ENCODE results near the gene PM20D2.

Gene PM20D2

DNA sequence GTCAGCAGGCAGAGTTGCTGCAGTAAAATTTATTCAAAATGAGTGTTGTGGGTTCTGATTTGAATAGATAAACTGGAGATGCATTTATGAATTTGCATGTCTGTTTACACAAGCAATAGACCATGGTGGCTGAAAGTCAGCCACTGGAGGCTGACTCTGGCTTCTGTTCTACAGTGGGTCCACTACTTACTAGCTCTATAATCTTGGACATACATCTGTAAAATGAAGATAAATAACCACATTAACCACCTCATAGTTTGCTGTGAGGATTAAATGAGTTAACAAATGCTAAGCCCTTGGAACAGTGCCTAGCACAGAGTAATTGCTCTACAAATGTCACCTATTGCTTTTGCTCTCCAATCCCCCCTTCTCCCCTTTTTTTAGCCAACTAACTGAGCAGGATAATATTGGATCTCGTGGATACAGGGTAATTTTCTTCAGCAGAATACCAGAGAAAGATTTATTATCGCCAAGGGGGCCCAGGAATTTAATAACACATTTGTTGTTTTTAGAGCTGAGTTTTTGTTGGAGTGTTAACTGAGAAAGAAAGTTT lies 1.4 kb upstream of the PM20D2 start:
- no peak for DNase-seq (ENCODE audit: low read depth in 1 of 2, low spot score in 1 of 2)
- H3K27ac ChIP-seq (replicated peaks), result peak overlapping the region; percentile 93
- TF ChIP-seq SPI1 (IDR thresholded peaks at IDR 0.05; ENCODE audit: borderline replicate concordance, low read depth), result no peak
- H3K4me3 ChIP-seq (replicated peaks; ENCODE audit: insufficient read depth, low read length), result peak overlapping the region; percentile 82; the same call in 1 of the 2 replicates
- no peaks in the 10 kb centered on the region for H3K27me3 ChIP-seq (ENCODE audit: insufficient read depth, poor library complexity, severe bottlenecking)

DNA sequence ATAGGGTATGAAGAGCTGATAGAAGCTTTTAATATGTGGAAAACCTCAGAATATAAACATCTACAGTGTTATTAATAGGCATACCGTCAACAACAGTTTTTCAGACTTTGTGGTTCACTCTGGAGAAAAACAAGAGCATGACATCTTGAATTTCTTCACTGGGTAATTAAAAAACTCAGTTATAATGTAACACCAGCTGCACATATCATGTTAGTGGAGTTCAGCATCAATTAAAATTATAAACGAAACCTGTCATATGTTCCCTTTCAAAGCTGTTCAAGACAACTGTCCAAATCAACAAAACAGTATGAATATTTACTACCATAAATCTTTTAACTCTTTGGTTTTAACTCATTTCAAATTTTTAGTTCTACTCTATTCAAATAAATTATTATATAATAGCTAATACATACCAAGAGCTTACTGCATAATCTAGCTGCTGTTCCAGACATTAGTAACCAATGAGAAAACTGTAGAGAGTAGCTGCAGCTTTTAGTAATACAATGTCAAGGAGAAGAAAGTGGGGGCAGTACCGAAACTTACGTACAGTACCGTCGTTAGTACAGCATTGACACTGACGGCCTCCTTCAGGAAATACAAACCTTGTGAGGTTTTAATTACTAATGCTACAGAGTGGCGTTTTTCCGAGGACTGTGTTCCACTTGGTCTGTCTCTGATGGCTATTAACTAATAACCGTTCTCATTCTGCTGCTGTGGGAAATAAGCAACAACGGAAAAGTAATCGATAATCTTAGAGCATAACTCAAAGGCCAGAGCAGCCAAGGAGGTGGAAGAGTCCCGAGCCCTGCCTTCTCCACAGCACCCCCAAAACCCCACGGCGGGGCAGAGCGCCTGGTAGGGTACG lies 532 bp upstream of the PM20D2 start:
- Histone ChIP-seq H3K4me3 (replicated peaks; ENCODE audit: insufficient read depth, low read length) (peak overlapping the region; percentile 82), H3K27ac (replicated peaks) (peak overlapping the region; percentile 93), H3K27me3 (ENCODE audit: insufficient read depth, poor library complexity, severe bottlenecking) (no peaks in the 10 kb centered on the region)
- peak in 1 of 2 experiments; percentile 62 for DNase-seq (ENCODE audit: low read depth in 1 of 2, low spot score in 1 of 2)
- TF ChIP-seq GABPA (IDR thresholded peaks at IDR 0.05; ENCODE audit: low read depth) (no peak), POLR2AphosphoS5 (IDR thresholded peaks at IDR 0.05; ENCODE audit: low read depth) (no peak), SPI1 (IDR thresholded peaks at IDR 0.05; ENCODE audit: borderline replicate concordance, low read depth) (no peak)
- TF ChIP-seq, protein P1, sequence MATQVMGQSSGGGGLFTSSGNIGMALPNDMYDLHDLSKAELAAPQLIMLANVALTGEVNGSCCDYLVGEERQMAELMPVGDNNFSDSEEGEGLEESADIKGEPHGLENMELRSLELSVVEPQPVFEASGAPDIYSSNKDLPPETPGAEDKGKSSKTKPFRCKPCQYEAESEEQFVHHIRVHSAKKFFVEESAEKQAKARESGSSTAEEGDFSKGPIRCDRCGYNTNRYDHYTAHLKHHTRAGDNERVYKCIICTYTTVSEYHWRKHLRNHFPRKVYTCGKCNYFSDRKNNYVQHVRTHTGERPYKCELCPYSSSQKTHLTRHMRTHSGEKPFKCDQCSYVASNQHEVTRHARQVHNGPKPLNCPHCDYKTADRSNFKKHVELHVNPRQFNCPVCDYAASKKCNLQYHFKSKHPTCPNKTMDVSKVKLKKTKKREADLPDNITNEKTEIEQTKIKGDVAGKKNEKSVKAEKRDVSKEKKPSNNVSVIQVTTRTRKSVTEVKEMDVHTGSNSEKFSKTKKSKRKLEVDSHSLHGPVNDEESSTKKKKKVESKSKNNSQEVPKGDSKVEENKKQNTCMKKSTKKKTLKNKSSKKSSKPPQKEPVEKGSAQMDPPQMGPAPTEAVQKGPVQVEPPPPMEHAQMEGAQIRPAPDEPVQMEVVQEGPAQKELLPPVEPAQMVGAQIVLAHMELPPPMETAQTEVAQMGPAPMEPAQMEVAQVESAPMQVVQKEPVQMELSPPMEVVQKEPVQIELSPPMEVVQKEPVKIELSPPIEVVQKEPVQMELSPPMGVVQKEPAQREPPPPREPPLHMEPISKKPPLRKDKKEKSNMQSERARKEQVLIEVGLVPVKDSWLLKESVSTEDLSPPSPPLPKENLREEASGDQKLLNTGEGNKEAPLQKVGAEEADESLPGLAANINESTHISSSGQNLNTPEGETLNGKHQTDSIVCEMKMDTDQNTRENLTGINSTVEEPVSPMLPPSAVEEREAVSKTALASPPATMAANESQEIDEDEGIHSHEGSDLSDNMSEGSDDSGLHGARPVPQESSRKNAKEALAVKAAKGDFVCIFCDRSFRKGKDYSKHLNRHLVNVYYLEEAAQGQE (IDR thresholded peaks at IDR 0.05; ENCODE audit: insufficient replicate concordance, low read depth), result no peak
- TF ChIP-seq, protein P2, sequence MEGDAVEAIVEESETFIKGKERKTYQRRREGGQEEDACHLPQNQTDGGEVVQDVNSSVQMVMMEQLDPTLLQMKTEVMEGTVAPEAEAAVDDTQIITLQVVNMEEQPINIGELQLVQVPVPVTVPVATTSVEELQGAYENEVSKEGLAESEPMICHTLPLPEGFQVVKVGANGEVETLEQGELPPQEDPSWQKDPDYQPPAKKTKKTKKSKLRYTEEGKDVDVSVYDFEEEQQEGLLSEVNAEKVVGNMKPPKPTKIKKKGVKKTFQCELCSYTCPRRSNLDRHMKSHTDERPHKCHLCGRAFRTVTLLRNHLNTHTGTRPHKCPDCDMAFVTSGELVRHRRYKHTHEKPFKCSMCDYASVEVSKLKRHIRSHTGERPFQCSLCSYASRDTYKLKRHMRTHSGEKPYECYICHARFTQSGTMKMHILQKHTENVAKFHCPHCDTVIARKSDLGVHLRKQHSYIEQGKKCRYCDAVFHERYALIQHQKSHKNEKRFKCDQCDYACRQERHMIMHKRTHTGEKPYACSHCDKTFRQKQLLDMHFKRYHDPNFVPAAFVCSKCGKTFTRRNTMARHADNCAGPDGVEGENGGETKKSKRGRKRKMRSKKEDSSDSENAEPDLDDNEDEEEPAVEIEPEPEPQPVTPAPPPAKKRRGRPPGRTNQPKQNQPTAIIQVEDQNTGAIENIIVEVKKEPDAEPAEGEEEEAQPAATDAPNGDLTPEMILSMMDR (IDR thresholded peaks at IDR 0.05; ENCODE audit: insufficient read depth, low read length), result no peak

DNA sequence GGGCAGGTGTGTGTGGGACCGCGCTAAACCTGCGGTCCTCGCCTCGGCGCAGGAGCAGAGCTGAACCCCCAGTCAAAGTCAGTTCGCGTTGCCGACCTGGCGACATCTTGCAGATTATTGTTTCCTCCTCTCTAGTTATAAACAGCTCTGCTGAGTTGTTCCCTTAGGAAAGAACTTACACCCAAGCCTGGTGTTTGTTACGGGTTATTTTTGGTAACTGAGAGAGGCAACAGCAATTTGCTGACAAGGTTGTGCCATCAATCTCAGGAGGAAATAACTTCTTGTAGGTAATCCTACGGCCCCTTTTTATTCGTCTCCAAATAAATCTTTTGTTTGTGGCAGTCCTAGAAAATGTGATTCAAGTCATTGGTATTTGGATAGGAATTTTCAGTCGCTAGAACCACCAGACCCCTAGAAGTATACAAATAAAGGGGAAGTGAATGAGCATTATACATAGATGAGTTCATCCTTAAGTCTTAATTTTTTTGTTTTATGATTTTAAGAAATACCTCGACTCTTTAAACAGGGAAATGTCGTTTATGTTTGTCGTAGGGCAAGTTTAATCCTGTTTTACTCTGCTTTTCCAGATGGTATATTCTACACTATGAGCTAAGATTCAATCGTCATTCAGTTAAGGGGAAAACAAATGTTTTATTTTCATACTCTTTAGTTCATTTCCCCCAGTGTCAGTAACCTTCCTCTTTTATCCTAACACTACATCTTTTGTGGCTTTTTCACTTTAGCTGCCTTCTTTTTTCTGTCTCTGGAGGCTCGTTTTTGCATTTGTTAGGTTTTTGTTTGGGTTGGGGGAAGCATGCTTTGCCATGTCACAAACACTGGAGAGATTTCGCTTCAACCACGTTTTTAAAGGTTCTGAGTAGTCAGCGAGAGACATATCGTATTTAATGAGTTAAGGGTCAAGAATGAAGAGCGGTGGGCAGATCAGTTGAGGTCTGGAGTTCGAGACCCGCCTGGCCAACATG lies 1.2 kb downstream of the PM20D2 start:
- peak; percentile 86 for TF ChIP-seq SPI1 (IDR thresholded peaks at IDR 0.05; ENCODE audit: borderline replicate concordance, low read depth)
- TF ChIP-seq POLR2AphosphoS5 (IDR thresholded peaks at IDR 0.05; ENCODE audit: low read depth), result no peak; the same call in 1 of the 2 replicates
- no peaks in the 10 kb centered on the region for H3K27me3 ChIP-seq (ENCODE audit: insufficient read depth, poor library complexity, severe bottlenecking)
- peak in 1 of 2 experiments; percentile 35 for DNase-seq (ENCODE audit: low read depth in 1 of 2, low spot score in 1 of 2)
- H3K27ac ChIP-seq (replicated peaks), result peak overlapping the region; percentile 93
- peak overlapping the region; percentile 82 for H3K4me3 ChIP-seq (replicated peaks; ENCODE audit: insufficient read depth, low read length)

DNA sequence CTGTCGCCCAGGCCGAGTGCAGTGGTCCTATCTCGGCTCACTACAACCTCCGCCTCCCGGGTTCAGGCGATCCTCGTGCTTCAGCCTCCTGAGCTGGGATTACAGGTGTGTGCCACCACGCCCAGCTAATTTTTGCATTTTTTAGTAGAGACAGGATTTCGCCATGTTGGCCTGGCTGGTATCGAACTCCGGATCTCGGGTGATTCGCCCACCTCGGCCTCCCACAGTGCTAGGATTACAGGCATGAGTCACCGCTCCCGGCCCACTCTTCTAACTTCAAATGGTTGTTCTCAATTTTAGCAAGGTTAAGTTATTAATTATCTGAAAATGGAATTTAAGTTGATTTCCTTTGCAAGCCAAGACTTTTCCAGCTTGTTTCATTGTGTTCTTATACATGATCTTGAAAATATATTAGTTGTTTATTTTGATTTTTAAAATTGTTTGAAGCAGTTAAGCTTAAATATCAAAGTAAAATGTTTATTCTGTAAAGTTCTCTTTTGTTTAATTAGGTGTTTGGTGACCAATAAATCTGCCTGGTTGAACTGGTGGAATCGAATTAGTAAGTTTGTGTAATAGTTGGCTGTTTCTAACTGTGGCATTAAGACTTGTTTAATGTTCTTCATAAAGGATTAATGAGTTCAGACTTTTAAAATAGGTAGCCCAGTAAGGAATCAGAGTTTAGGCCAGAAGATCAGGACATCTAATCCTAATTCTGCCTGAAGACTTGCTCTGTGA lies 2.3 kb downstream of the PM20D2 start:
- Histone ChIP-seq H3K27ac (replicated peaks) (no peak overlapping the region; the same call in 1 of the 2 replicates), H3K27me3 (ENCODE audit: insufficient read depth, poor library complexity, severe bottlenecking) (no peaks in the 10 kb centered on the region), H3K4me3 (replicated peaks; ENCODE audit: insufficient read depth, low read length) (peak overlapping the region; percentile 82)
- TF ChIP-seq, protein P1 (IDR thresholded peaks at IDR 0.05; ENCODE audit: insufficient replicate concordance, low read depth), result no peak
- TF ChIP-seq SPI1 (IDR thresholded peaks at IDR 0.05; ENCODE audit: borderline replicate concordance, low read depth) (no peak), GABPA (IDR thresholded peaks at IDR 0.05; ENCODE audit: low read depth) (no peak), POLR2AphosphoS5 (IDR thresholded peaks at IDR 0.05; ENCODE audit: low read depth) (no peak)
- TF ChIP-seq, protein P2 (IDR thresholded peaks at IDR 0.05; ENCODE audit: insufficient read depth, low read length), result no peak
- DNase-seq (ENCODE audit: low read depth in 1 of 2, low spot score in 1 of 2), result no peak
